ENCODE results near the gene PSMB7. TPM values are rescaled to one million over a fixed set of nuclear protein-coding genes. Genes with fewer than 3 reads are reported as not detected.
A peak's percentile ranks its signal among the peaks of the same experiment; 100 is the strongest.

PSMB7 gene
- total RNA-seq, 2 donors from 2014 or later = 150 to 158 TPM

DNA sequence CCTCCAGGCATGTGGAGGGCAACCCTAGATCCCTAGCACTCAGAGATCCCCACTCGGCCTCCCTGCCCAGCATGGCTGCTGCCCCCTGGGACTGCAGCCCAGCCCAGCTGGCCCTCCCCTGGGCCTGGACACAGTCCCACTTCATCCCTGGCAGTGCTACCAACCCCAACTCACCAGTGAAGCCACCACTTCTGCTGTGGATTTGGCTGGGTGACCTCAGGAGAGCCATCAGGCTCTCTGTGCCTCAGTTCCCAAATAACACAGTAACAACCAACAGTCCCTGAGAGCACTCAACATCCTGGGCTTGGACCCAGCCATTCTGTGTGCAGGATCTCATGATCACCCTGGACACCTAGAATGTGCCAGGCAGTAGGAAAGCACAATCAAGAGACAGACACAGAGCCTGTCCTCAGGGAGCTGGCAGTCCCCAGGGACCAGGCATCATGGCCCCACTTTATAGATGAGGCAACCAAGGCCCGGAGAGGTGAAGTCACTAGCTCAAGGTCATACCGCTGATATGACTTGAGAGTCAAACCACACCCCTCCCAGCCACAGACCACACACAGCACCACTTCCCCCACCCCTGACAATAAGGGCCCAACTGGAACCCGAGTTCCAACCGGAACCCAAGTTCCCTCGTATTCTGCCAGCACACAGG, 4.7 kb upstream of the PSMB7 start:
- H3K4me1 ChIP-seq (replicated peaks) = no peaks in the 10 kb centered on the region
- no peak overlapping the region for H3K27ac ChIP-seq
- DNase-seq (ENCODE audit: low spot score) = no peak
- H3K9me3 ChIP-seq = no peaks in the 10 kb centered on the region
- no peak overlapping the region for H3K4me3 ChIP-seq
- no peaks in the 10 kb centered on the region for H3K27me3 ChIP-seq (replicated peaks; ENCODE audit: insufficient read depth)
- H3K36me3 ChIP-seq = no peaks in the 10 kb centered on the region
- no peak for TF ChIP-seq POLR2AphosphoS5 (IDR thresholded peaks at IDR 0.05)
- TF ChIP-seq, protein P1, sequence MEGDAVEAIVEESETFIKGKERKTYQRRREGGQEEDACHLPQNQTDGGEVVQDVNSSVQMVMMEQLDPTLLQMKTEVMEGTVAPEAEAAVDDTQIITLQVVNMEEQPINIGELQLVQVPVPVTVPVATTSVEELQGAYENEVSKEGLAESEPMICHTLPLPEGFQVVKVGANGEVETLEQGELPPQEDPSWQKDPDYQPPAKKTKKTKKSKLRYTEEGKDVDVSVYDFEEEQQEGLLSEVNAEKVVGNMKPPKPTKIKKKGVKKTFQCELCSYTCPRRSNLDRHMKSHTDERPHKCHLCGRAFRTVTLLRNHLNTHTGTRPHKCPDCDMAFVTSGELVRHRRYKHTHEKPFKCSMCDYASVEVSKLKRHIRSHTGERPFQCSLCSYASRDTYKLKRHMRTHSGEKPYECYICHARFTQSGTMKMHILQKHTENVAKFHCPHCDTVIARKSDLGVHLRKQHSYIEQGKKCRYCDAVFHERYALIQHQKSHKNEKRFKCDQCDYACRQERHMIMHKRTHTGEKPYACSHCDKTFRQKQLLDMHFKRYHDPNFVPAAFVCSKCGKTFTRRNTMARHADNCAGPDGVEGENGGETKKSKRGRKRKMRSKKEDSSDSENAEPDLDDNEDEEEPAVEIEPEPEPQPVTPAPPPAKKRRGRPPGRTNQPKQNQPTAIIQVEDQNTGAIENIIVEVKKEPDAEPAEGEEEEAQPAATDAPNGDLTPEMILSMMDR (IDR thresholded peaks at IDR 0.05) = peak in 3 of 4 experiments; percentile 1 to 4 (median 2)
- intact Hi-C loops (cut with DNase I) = loop anchor here (2.0 to 10.0 kb wide), 2 partner anchors 117 to 525 kb away; partner anchors contain the start of gene GOLGA1
- 92% methylated on average over 5 of the region's 6 CpGs for WGBS

DNA sequence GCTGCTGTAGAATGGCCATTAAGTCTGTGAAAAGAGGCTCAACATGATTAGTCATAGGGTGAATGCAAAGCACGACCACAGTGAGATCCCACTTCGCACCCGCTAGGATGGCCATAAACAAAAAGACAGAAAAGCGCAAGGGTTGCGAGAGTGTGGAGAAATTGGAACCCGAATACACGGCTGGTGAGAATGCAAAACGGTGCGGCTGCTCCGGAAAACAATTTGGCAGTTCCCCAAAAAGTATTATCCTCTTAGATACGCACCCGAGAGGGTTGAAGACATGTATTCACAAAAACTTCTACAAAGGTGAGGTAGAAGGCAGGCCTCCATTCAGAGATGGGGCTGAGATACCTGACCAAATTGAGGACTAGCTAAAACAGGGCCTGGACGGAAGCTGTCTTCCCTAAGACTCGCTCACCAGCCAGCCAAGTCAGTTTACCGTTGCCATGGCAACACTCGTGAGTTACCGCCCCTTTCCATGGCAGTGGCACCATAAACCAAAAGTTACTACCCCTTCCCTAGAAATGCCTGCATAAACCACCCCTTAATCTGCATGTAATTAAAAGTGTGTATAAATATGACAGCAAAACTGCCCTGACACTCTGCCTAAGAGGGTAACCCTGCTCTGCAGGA, 726 bp upstream of the PSMB7 start:
- Histone ChIP-seq H3K36me3 (no peaks in the 10 kb centered on the region), H3K27ac (no peak overlapping the region), H3K9me3 (no peaks in the 10 kb centered on the region), H3K4me3 (peak overlapping the region in 1 of 2 donors; percentile 82), H3K4me1 (replicated peaks) (peaks cover 3% of the 10 kb centered on the region), H3K27me3 (replicated peaks; ENCODE audit: insufficient read depth) (no peaks in the 10 kb centered on the region)
- whole genome bisulfite sequencing = 81% methylated on average over 17 of the region's 17 CpGs
- intact Hi-C loops (cut with DNase I) = loop anchor here (10.0 kb wide), 1 partner anchor 529 kb away; the partner anchor contains the start of gene GOLGA1
- no peak for DNase-seq (ENCODE audit: low spot score)
- TF ChIP-seq, protein P1 (IDR thresholded peaks at IDR 0.05) = no peak
- TF ChIP-seq POLR2AphosphoS5 (IDR thresholded peaks at IDR 0.05) (no peak), POLR2A (IDR thresholded peaks at IDR 0.05) (no peak)

- 12% methylated on average over 13 of the region's 13 CpGs for WGBS
- Histone ChIP-seq H3K4me3 (peak overlapping the region; percentile 60 to 82), H3K4me1 (replicated peaks) (peaks cover 3% of the 10 kb centered on the region), H3K36me3 (no peaks in the 10 kb centered on the region), H3K27me3 (replicated peaks; ENCODE audit: insufficient read depth) (no peaks in the 10 kb centered on the region), H3K27ac (peak overlapping the region in 1 of 2 donors; percentile 35), H3K9me3 (no peaks in the 10 kb centered on the region)
- no peak for DNase-seq (ENCODE audit: low spot score)
- intact Hi-C loops (cut with DNase I) = loop anchor here (10.0 kb wide), 1 partner anchor 530 kb away; the partner anchor contains the start of gene GOLGA1
- TF ChIP-seq, protein P1 (IDR thresholded peaks at IDR 0.05) = no peak
- TF ChIP-seq POLR2A (IDR thresholded peaks at IDR 0.05) = no peak
- no peak for TF ChIP-seq POLR2AphosphoS5 (IDR thresholded peaks at IDR 0.05)
Observed at GRCh38 chr9:124414612-124415011, 630 bp downstream of the PSMB7 start.

GRCh38 chr9:124412228-124412575, 3.0 kb downstream of the PSMB7 start:
- TF ChIP-seq POLR2A (IDR thresholded peaks at IDR 0.05) (no peak), POLR2AphosphoS5 (IDR thresholded peaks at IDR 0.05) (no peak)
- TF ChIP-seq, protein P1 (IDR thresholded peaks at IDR 0.05) = no peak
- Histone ChIP-seq H3K4me1 (replicated peaks) (peaks cover 3% of the 10 kb centered on the region), H3K27ac (no peak overlapping the region), H3K9me3 (no peaks in the 10 kb centered on the region), H3K4me3 (no peak overlapping the region), H3K27me3 (replicated peaks; ENCODE audit: insufficient read depth) (no peaks in the 10 kb centered on the region), H3K36me3 (no peaks in the 10 kb centered on the region)
- WGBS = 86% methylated on average over 3 of the region's 3 CpGs
- no peak for DNase-seq (ENCODE audit: low spot score)
- intact Hi-C loops (cut with DNase I) = loop anchor here (10.0 kb wide), 1 partner anchor 533 kb away; the partner anchor contains the start of gene GOLGA1
